Fibroblast of lung (primary cell): Measurements from ENCODE around the gene TREH.
"Not testable (repeated sequence)": the region's sequence is repeated elsewhere in the genome, so short reads cannot be mapped to it uniquely, and the experiment has no call there.

Experiments
- CTCF ChIP-seq, 2 donors: IDR thresholded peaks in 1 of 2; conservative IDR thresholded peaks in 1 of 2; 1 replicate in 1 of 2; 2 replicates in 1 of 2; pipeline ENCODE4 v1.5.1; 2011 to 2012; ENCODE audit warnings: low read length in 2 of 2, control low read depth in 1 of 2, inconsistent platforms in 1 of 2, low read depth in 1 of 2, mild to moderate bottlenecking in 1 of 2
- EZH2 ChIP-seq: IDR thresholded peaks from 2 replicates; pipeline ENCODE4 v1.5.1; 2012; ENCODE audit warnings: low read length, control low read depth, mild to moderate bottlenecking; ENCODE audit errors: missing control alignments

- TF ChIP-seq CTCF (conservative IDR thresholded peaks at IDR 0.05 in 1 of 2, IDR thresholded peaks at IDR 0.05 in 1 of 2; ENCODE audit: low read depth in 1 of 2, low read length in 2 of 2); EZH2: not testable (repeated sequence)
Measured at GRCh38 chr11:118727001-118727720, 47.7 kb upstream of the TREH start.
